Measurements from ENCODE around the gene ZW10. TPM values are rescaled to one million over a fixed set of nuclear protein-coding genes. Genes with fewer than 3 reads are reported as not detected.

Gene ZW10
- total RNA-seq, 1 experiment from 2014 or later: 26.0 TPM

DNA sequence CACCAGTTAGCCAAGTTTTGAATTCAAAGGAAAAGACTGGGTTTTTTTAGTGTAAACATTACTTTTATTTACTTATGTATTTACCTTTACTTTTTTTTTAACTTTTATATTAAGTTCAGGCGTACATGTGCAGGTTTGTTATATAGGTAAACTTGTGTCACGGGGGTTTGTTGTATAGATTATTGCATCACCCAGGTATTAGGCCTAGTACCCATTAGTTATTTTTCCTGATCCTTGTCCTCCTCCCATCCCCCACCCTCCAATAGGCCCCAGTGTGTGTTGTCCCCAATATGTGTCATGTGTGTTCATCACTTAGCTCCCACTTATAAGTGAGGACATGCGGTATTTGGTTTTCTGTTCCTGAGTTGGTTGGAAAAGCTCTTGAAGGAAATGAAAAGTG lies 20.6 kb downstream of the ZW10 start:
- Histone ChIP-seq H3T11ph (ENCODE audit: low read length) (no peak overlapping the region), H3K4me2 (ENCODE audit: insufficient read depth, insufficient read length, low read length) (no peak overlapping the region), H3K23me2 (ENCODE audit: insufficient read length, low read depth, low read length, poor library complexity, severe bottlenecking) (no peaks in the 10 kb centered on the region), H2BK20ac (ENCODE audit: low read depth, low read length, poor library complexity, severe bottlenecking) (no peak overlapping the region), H3K18ac (ENCODE audit: insufficient read length, low read depth, low read length) (no peak overlapping the region), H3K4me1 (ENCODE audit: insufficient read depth, low read length) (no peaks in the 10 kb centered on the region), H4K5ac (ENCODE audit: insufficient read length, low read depth, low read length) (no peak overlapping the region), H4K20me1 (ENCODE audit: control insufficient read depth, insufficient read depth, insufficient read length) (no peaks in the 10 kb centered on the region), H4K91ac (ENCODE audit: insufficient read length, low read depth, low read length) (no peak overlapping the region), H3K79me2 (ENCODE audit: insufficient read depth, low read length) (no peaks in the 10 kb centered on the region), H2AFZ (ENCODE audit: low read length) (no peak overlapping the region), H3K4ac (ENCODE audit: low read depth, low read length) (no peak overlapping the region), H2BK120ac (ENCODE audit: low read depth, low read length, poor library complexity, severe bottlenecking) (no peak overlapping the region), H3K56ac (ENCODE audit: insufficient read length, low read depth, low read length) (no peak overlapping the region), H3K27ac (ENCODE audit: insufficient read length, low read depth, low read length) (no peak overlapping the region), H3K14ac (ENCODE audit: insufficient read depth, low read length) (no peak overlapping the region), H3K23ac (ENCODE audit: insufficient read length, low read depth, low read length) (no peak overlapping the region), H3K27me3 (ENCODE audit: insufficient read depth, low read length) (no peaks in the 10 kb centered on the region), H2AK5ac (ENCODE audit: insufficient read length, low read length) (no peak overlapping the region), H2BK12ac (ENCODE audit: insufficient read length, low read depth, low read length) (no peak overlapping the region), H3K9ac (ENCODE audit: extremely low read depth, insufficient read length, low read length) (no peak overlapping the region), H2BK5ac (ENCODE audit: insufficient read length, low read length) (no peak overlapping the region), H4K8ac (replicated peaks; ENCODE audit: insufficient read length, low read depth, low read length) (no peak overlapping the region), H2BK15ac (ENCODE audit: low read depth, low read length) (no peak overlapping the region), H3K79me1 (ENCODE audit: insufficient read depth, low read depth, low read length, poor library complexity, severe bottlenecking) (no peaks in the 10 kb centered on the region), H3K9me3 (ENCODE audit: control insufficient read depth, low read depth, low read length) (no peaks in the 10 kb centered on the region)
- no peak for DNase-seq
- Mint-ChIP-seq H3K27ac (no peak overlapping the region), H3K9me3 (no peaks in the 10 kb centered on the region), H3K36me3 (ENCODE audit: insufficient read depth in 1 of 3, low read depth in 3 of 3) (peaks cover 15 to 32% (median 22%) of the 10 kb centered on the region in 3 experiments), H3K4me1 (no peaks in the 10 kb centered on the region), H3K27me3 (ENCODE audit: low read depth) (no peaks in the 10 kb centered on the region), H3K4me3 (no peak overlapping the region)
- TF ChIP-seq, protein P1, sequence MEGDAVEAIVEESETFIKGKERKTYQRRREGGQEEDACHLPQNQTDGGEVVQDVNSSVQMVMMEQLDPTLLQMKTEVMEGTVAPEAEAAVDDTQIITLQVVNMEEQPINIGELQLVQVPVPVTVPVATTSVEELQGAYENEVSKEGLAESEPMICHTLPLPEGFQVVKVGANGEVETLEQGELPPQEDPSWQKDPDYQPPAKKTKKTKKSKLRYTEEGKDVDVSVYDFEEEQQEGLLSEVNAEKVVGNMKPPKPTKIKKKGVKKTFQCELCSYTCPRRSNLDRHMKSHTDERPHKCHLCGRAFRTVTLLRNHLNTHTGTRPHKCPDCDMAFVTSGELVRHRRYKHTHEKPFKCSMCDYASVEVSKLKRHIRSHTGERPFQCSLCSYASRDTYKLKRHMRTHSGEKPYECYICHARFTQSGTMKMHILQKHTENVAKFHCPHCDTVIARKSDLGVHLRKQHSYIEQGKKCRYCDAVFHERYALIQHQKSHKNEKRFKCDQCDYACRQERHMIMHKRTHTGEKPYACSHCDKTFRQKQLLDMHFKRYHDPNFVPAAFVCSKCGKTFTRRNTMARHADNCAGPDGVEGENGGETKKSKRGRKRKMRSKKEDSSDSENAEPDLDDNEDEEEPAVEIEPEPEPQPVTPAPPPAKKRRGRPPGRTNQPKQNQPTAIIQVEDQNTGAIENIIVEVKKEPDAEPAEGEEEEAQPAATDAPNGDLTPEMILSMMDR (conservative IDR thresholded peaks at IDR 0.05): no peak
- no CpG with 5 or more reads among the region's 3 CpGs for WGBS (ENCODE audit: extremely low coverage, insufficient read length, low lambda C conversion rate)
